SK-N-SH (cell line): ENCODE measurements around the gene DMD.

Experiments
- EP300 ChIP-seq, 2 experiments: IDR thresholded peaks; 2 replicates each; pipeline versions ENCODE4 v1.4.0 to v1.6.1; 2012; ENCODE audit warnings: borderline replicate concordance in 1 of 2, low read depth in 1 of 2, low read length in 1 of 2
- EZH2phosphoT487 ChIP-seq: fragments of 200-600 bp; sonication (generic); IDR thresholded peaks from 2 replicates; pipeline ENCODE4 v1.6.1; 2017; ENCODE audit warnings: low read depth, mixed run types, mild to moderate bottlenecking, antibody characterized with exemption, moderate library complexity, borderline replicate concordance
- GABPA ChIP-seq: IDR thresholded peaks from 2 replicates; pipeline ENCODE4 v1.4.0; 2012; ENCODE audit warnings: low read depth, mild to moderate bottlenecking
- GATA2 ChIP-seq: sonication (generic); formaldehyde crosslinking; IDR thresholded peaks from 2 replicates; pipeline ENCODE4 v1.5.0; 2020; ENCODE audit warnings: mild to moderate bottlenecking, missing genetic modification reagents
- NRF1 ChIP-seq: IDR thresholded peaks from 2 replicates; pipeline ENCODE4 v1.6.1; 2012; ENCODE audit warnings: low read depth, mild to moderate bottlenecking, low read length
- RAD21 ChIP-seq: IDR thresholded peaks from 2 replicates; pipeline ENCODE4 v1.6.1; 2012; ENCODE audit warnings: mild to moderate bottlenecking, low read length
- TCF12 ChIP-seq: IDR thresholded peaks from 2 replicates; pipeline ENCODE4 v1.4.0; 2012
- TF ChIP-seq, protein P1 (sequence below): fragments of 200-600 bp; sonication (generic); IDR thresholded peaks from 2 replicates; pipeline ENCODE4 v1.6.1; 2017; ENCODE audit warnings: antibody characterized with exemption, mild to moderate bottlenecking, moderate library complexity
- TF ChIP-seq, protein P2 (sequence below): IDR thresholded peaks from 2 replicates; pipeline ENCODE4 v1.6.1; 2012; ENCODE audit warnings: mild to moderate bottlenecking, low read depth, low read length, moderate library complexity
- TF ChIP-seq, protein P3 (sequence below): fragments of 150-350 bp; IDR thresholded peaks from 2 replicates; pipeline ENCODE4 v1.6.1; 2017; ENCODE audit warnings: antibody characterized with exemption, low read length, low read depth, borderline replicate concordance

DNA sequence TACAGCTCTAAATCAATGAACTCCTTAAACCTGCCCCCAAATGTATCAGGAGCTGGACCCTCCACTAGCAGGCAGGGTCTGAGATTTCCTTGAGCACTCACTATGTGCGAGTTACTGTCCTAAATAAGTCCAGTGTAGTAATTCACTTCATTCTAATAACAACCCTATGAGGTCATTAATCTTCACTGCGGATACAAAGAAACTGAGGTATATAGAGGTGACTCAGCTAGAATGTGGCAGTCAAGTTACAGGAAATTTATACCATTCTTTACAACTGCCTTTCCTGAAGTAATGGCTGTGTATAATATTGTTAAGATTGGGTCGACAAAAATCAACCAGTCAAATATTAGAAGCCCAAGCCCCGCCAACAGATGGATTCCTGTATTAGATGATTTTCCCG, 1665.6 kb downstream of the DMD start:
- TF ChIP-seq RAD21 = no peak
- TF ChIP-seq, protein P1, sequence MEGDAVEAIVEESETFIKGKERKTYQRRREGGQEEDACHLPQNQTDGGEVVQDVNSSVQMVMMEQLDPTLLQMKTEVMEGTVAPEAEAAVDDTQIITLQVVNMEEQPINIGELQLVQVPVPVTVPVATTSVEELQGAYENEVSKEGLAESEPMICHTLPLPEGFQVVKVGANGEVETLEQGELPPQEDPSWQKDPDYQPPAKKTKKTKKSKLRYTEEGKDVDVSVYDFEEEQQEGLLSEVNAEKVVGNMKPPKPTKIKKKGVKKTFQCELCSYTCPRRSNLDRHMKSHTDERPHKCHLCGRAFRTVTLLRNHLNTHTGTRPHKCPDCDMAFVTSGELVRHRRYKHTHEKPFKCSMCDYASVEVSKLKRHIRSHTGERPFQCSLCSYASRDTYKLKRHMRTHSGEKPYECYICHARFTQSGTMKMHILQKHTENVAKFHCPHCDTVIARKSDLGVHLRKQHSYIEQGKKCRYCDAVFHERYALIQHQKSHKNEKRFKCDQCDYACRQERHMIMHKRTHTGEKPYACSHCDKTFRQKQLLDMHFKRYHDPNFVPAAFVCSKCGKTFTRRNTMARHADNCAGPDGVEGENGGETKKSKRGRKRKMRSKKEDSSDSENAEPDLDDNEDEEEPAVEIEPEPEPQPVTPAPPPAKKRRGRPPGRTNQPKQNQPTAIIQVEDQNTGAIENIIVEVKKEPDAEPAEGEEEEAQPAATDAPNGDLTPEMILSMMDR = no peak
- no peak for TF ChIP-seq TCF12
- no peak for TF ChIP-seq EZH2phosphoT487
- TF ChIP-seq, protein P2, sequence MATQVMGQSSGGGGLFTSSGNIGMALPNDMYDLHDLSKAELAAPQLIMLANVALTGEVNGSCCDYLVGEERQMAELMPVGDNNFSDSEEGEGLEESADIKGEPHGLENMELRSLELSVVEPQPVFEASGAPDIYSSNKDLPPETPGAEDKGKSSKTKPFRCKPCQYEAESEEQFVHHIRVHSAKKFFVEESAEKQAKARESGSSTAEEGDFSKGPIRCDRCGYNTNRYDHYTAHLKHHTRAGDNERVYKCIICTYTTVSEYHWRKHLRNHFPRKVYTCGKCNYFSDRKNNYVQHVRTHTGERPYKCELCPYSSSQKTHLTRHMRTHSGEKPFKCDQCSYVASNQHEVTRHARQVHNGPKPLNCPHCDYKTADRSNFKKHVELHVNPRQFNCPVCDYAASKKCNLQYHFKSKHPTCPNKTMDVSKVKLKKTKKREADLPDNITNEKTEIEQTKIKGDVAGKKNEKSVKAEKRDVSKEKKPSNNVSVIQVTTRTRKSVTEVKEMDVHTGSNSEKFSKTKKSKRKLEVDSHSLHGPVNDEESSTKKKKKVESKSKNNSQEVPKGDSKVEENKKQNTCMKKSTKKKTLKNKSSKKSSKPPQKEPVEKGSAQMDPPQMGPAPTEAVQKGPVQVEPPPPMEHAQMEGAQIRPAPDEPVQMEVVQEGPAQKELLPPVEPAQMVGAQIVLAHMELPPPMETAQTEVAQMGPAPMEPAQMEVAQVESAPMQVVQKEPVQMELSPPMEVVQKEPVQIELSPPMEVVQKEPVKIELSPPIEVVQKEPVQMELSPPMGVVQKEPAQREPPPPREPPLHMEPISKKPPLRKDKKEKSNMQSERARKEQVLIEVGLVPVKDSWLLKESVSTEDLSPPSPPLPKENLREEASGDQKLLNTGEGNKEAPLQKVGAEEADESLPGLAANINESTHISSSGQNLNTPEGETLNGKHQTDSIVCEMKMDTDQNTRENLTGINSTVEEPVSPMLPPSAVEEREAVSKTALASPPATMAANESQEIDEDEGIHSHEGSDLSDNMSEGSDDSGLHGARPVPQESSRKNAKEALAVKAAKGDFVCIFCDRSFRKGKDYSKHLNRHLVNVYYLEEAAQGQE = no peak
- no peak for TF ChIP-seq EP300 (IDR thresholded peaks at IDR 0.05; ENCODE audit: borderline replicate concordance in 1 of 2, low read depth in 1 of 2, low read length in 1 of 2)
- no peak for TF ChIP-seq NRF1
- no peak for TF ChIP-seq GABPA
- TF ChIP-seq, protein P3, sequence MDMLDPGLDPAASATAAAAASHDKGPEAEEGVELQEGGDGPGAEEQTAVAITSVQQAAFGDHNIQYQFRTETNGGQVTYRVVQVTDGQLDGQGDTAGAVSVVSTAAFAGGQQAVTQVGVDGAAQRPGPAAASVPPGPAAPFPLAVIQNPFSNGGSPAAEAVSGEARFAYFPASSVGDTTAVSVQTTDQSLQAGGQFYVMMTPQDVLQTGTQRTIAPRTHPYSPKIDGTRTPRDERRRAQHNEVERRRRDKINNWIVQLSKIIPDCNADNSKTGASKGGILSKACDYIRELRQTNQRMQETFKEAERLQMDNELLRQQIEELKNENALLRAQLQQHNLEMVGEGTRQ = no peak
- no peak for TF ChIP-seq GATA2 (CRISPR knock-in tag)
